Breast epithelium (tissue), 4 donors: Measurements from ENCODE around the gene CCDC150. TPM values are rescaled to one million over a fixed set of nuclear protein-coding genes. Genes with fewer than 3 reads are reported as not detected.
"Not testable (repeated sequence)": the region's sequence is repeated elsewhere in the genome, so short reads cannot be mapped to it uniquely, and the experiment has no call there.

ENCODE experiments used
- DNase-seq, 2 donors: peaks; one replicate each; pipeline ENCODE4 v3.0.0-alpha.2; 2019; ENCODE audit warnings: low spot score in 2 of 2
- H3K27ac ChIP-seq, 2 donors: fragments of 200-600 bp; sonication (generic) in 1 of 2; one replicate each; pipeline ENCODE4 v1.5.1; 2016 to 2019; ENCODE audit warnings: mild to moderate bottlenecking in 1 of 2
- H3K27me3 ChIP-seq, 2 donors: fragments of 200-600 bp; sonication (generic) in 1 of 2; one replicate each; pipeline versions ENCODE4 v1.5.1 to v1.6.0; 2017 to 2019; ENCODE audit warnings: control low read depth in 1 of 2, mild to moderate bottlenecking in 1 of 2
- H3K36me3 ChIP-seq: fragments of 200-600 bp; one replicate; pipeline ENCODE4 v1.5.1; 2019
- H3K4me1 ChIP-seq, 2 donors: fragments of 200-600 bp; sonication (generic); one replicate each; pipeline ENCODE4 v1.5.1; 2016 to 2019; ENCODE audit warnings: control low read depth in 1 of 2
- H3K4me3 ChIP-seq, 3 donors: fragments of 200-600 bp; sonication (generic); 1 replicate in 2 of 3; 2 replicates in 1 of 3; pipeline ENCODE4 v1.5.1; 2016 to 2019; ENCODE audit warnings: mild to moderate bottlenecking in 3 of 3, moderate library complexity in 2 of 3
- H3K9me3 ChIP-seq, 2 donors: fragments of 200-600 bp; sonication (generic) in 1 of 2; one replicate each; pipeline ENCODE4 v1.5.1; 2016 to 2019; ENCODE audit warnings: control low read depth in 1 of 2
- CTCF ChIP-seq, 3 donors: fragments of 450-650 bp; IDR thresholded peaks; one replicate each; pipeline ENCODE4 v1.5.1; 2016 to 2017; ENCODE audit warnings: antibody characterized with exemption in 3 of 3, mild to moderate bottlenecking in 3 of 3, moderate library complexity in 3 of 3
- POLR2A ChIP-seq: fragments of 450-650 bp; IDR thresholded peaks from one replicate; pipeline ENCODE4 v1.6.1; 2016; ENCODE audit warnings: antibody characterized with exemption, mild to moderate bottlenecking, moderate library complexity
- POLR2AphosphoS5 ChIP-seq, 3 donors: sonication (generic); formaldehyde crosslinking; IDR thresholded peaks; one replicate each; pipeline ENCODE4 v1.6.1; 2017; ENCODE audit warnings: antibody characterized with exemption in 3 of 3
- intact Hi-C: fragments of 100-400 bp; cut with DNase I; formaldehyde crosslinking; loops from one replicate; pipeline ENCODE4 v1.15.1; 2023; ENCODE audit warnings: low total_unique reads
- total RNA-seq, 3 donors: library from RNA; depleted of rRNA; stranded (reverse); fragments of >200 nt; gene quantifications; one replicate each; pipeline ENCODE4 v1.1.0, GENCODE V29; 2016

CCDC150 gene
- total RNA-seq, 3 donors from 2014 or later: 2.0 to 5.9 (median 3.8) TPM

DNA sequence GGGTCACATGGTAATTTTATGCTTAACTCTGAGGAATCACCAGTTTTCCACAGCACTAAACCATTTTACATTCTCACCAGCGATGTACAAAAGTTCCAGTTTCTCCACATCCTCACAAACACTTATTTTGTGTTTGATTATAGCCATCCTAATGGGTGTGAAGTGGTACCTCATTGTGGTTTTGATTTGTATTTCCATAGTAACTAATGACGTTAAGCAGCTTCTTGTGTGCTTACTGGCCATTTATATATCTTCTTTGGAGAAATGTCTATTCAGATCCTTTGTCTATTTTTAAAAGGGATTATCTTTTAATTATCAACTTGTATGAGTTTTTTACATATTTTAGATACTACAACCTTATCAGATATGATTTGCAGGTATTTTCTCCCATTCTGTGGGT lies 42.0 kb downstream of the CCDC150 start:
- no peaks in the 10 kb centered on the region for H3K4me1 ChIP-seq
- peaks cover 4 to 20% of the 10 kb centered on the region in 2 donors for H3K9me3 ChIP-seq
- intact Hi-C loops: no loop called here
- no peak for DNase-seq
- no peaks in the 10 kb centered on the region for H3K27me3 ChIP-seq
- H3K4me3 ChIP-seq: no peak overlapping the region
- no peaks in the 10 kb centered on the region for H3K36me3 ChIP-seq
- H3K27ac ChIP-seq: no peak overlapping the region
- no peak for TF ChIP-seq CTCF (IDR thresholded peaks at IDR 0.05)
- no peak for TF ChIP-seq POLR2A
- no peak for TF ChIP-seq POLR2AphosphoS5 (IDR thresholded peaks at IDR 0.05)

DNA sequence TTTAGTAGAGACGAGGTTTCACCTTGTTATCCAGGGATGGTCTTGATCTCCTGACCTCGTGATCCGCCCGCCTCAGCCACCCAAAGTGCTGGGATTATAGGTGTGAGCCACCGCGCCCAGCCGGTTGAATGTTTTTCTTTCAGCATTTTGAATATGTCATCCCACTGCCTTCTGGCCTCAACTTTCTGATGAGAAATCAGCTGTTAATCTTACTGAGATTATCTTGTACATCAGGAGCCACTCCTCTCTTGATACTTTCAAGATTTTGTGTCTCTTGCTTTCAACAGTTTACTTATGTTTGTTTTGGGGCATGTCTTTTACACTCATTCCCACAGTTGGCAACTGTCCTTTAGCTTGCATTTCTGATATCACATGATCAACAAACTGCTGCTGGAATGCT lies 46.3 kb downstream of the CCDC150 start:
- Histone ChIP-seq H3K36me3 (no peaks in the 10 kb centered on the region), H3K4me1 (no peaks in the 10 kb centered on the region), H3K27me3 (no peaks in the 10 kb centered on the region), H3K27ac (no peak overlapping the region), H3K9me3 (peaks cover 4 to 26% of the 10 kb centered on the region in 2 donors), H3K4me3 (no peak overlapping the region)
- TF ChIP-seq POLR2A (no peak), POLR2AphosphoS5 (IDR thresholded peaks at IDR 0.05) (no peak), CTCF (IDR thresholded peaks at IDR 0.05) (no peak)
- no peak for DNase-seq
- intact Hi-C loops: no loop called here

GRCh38 chr2:196686737-196687136 lies 47.2 kb downstream of the CCDC150 start:
- H3K36me3 ChIP-seq, intact Hi-C loops: not testable (repeated sequence)

DNA sequence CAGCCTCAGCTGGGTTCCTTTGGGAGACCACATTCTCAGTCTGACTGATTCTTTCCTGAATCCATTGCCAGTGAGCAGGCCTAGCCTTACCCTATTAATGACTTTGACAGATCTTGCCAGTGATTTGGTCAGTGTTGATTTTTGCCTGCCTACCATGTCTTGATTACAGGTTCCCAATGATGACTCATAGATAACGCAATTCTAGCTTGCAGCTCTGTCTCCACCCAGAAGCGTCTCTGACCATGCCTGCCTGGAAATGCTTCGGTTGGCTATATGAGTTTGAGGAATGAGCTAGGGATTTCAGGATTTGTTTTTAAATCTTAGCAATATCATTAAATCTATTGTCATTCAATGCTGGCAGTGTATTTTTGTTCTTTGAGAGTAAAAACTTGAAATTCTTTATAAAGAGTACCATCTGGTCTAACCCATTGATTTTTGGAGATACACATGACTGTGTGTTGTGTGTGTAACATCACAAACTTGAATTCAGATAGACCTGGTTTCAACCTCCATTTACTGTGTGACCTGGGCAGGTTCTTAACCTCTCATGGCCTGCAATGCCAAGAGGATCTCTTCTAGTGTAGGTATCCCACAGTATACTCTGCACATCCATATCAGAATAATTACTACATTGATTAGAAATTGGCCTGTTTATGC lies 57.0 kb downstream of the CCDC150 start:
- Histone ChIP-seq H3K9me3 (no peaks in the 10 kb centered on the region), H3K4me3 (no peak overlapping the region), H3K4me1 (no peaks in the 10 kb centered on the region), H3K27me3 (no peaks in the 10 kb centered on the region), H3K27ac (no peak overlapping the region), H3K36me3 (no peaks in the 10 kb centered on the region)
- TF ChIP-seq CTCF (IDR thresholded peaks at IDR 0.05) (no peak), POLR2A (no peak), POLR2AphosphoS5 (IDR thresholded peaks at IDR 0.05) (no peak)
- intact Hi-C loops: no loop called here
- DNase-seq: no peak

More at GRCh38 chr2:196686737-196687136, 47.2 kb downstream of the CCDC150 start:
- H3K9me3 ChIP-seq: peaks cover 4 to 26% of the 10 kb centered on the region in 2 donors
- not testable (repeated sequence) for H3K4me3 ChIP-seq, H3K4me1 ChIP-seq, DNase-seq, H3K27me3 ChIP-seq, H3K27ac ChIP-seq

- Histone ChIP-seq H3K36me3 (no peaks in the 10 kb centered on the region), H3K4me3 (no peak overlapping the region), H3K27ac (no peak overlapping the region), H3K27me3 (no peaks in the 10 kb centered on the region), H3K9me3 (no peaks in the 10 kb centered on the region), H3K4me1 (no peaks in the 10 kb centered on the region)
- intact Hi-C loops: no loop called here
- DNase-seq: no peak
- TF ChIP-seq POLR2A (no peak), POLR2AphosphoS5 (IDR thresholded peaks at IDR 0.05) (no peak)
These were observed 58.3 kb downstream of the CCDC150 start for GRCh38 chr2:196697825-196698224.

DNA sequence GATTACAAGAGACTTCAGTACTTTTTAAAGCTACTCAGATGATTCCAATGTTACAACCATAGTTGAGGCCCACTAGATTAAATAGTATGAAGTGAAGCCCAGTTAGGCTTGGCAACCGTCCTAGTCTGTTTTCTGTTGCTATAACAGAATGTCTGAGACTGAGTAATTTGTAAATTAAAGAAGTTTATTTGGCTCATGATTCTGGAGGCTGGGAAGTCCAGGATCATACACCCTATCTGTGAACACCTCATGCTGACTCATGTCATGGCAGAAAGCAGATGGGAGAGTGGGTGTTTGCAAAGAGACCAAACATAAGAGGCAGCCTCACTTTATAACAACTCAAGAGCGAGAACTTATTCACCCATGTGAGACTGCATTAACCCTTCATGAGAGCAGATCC lies 63.1 kb downstream of the CCDC150 start:
- Histone ChIP-seq H3K36me3 (no peaks in the 10 kb centered on the region), H3K4me3 (no peak overlapping the region), H3K9me3 (no peaks in the 10 kb centered on the region), H3K27ac (no peak overlapping the region), H3K27me3 (no peaks in the 10 kb centered on the region), H3K4me1 (no peaks in the 10 kb centered on the region)
- TF ChIP-seq POLR2AphosphoS5 (IDR thresholded peaks at IDR 0.05): no peak
- no peak for TF ChIP-seq POLR2A
- TF ChIP-seq CTCF (IDR thresholded peaks at IDR 0.05): no peak
- no peak for DNase-seq
- intact Hi-C loops: no loop called here
